IMR-90 (cell line): ENCODE measurements around the gene TMEM144. TPM values are rescaled to one million over a fixed set of nuclear protein-coding genes. Genes with fewer than 3 reads are reported as not detected.

ENCODE experiments used
- ATAC-seq: fragments of 200-7000 bp; cut with Tn5 transposase; 2 replicates; pipeline ENCODE4 v1.9.1; 2020; ENCODE audit warnings: low read depth, mild to moderate bottlenecking, moderate library complexity
- BruUV-seq: library from RNA; stranded (reverse); fragments of 400-500 nt; replicated peaks from 2 replicates; lab custom pipeline; 2021; lab: Mats Ljungman, UMichigan
- CTCF ChIA-PET: fragments of 300-600 bp; formaldehyde crosslinking; extraction: SDS; loops from one replicate; lab custom pipeline; 2021; ENCODE audit warnings: antibody characterized with exemption; lab: Yijun Ruan, JAX
- POLR2A ChIA-PET: fragments of 300-600 bp; sonication (Branson Sonifier 250); formaldehyde crosslinking; loops from one replicate; lab custom pipeline; 2022; ENCODE audit warnings: antibody characterized with exemption; ENCODE audit not compliant: unreplicated experiment; lab: Charles Lee
- DNase-seq: peaks from one replicate; pipeline ENCODE4 v3.0.0; 2013
- H2AFZ ChIP-seq: replicated peaks from 2 replicates; pipeline ENCODE3; 2013; ENCODE audit warnings: low read length, mild to moderate bottlenecking; ENCODE audit not compliant: poor library complexity
- H2AK5ac ChIP-seq: 2 replicates; pipeline ENCODE4 v1.6.1; 2013; ENCODE audit warnings: low read depth, low read length, inconsistent platforms
- H2AK9ac ChIP-seq: replicated peaks from 2 replicates; pipeline ENCODE3; 2013; ENCODE audit warnings: mild to moderate bottlenecking, low read depth, low read length, moderate library complexity; ENCODE audit not compliant: poor library complexity
- H2BK120ac ChIP-seq: 2 replicates; pipeline ENCODE4 v1.6.1; 2013; ENCODE audit warnings: low read depth, low read length, inconsistent platforms
- H2BK15ac ChIP-seq: 3 replicates; pipeline ENCODE4 v1.6.1; 2013; ENCODE audit warnings: low read depth, low read length, inconsistent platforms
- H2BK20ac ChIP-seq: 2 replicates; pipeline ENCODE4 v1.6.1; 2013; ENCODE audit warnings: low read depth, mild to moderate bottlenecking, inconsistent platforms, low read length, moderate library complexity
- H2BK5ac ChIP-seq: 2 replicates; pipeline ENCODE4 v1.6.1; 2013; ENCODE audit warnings: mild to moderate bottlenecking, low read depth, low read length, inconsistent platforms; ENCODE audit not compliant: poor library complexity, severe bottlenecking
- H3K14ac ChIP-seq: replicated peaks from 2 replicates; pipeline ENCODE4 v1.6.1; 2013; ENCODE audit warnings: low read depth, low read length, inconsistent platforms
- H3K18ac ChIP-seq: 2 replicates; pipeline ENCODE4 v1.6.1; 2013; ENCODE audit warnings: low read depth, low read length, control low read depth
- H3K23ac ChIP-seq: 2 replicates; pipeline ENCODE4 v1.6.1; 2013; ENCODE audit warnings: low read depth, low read length, inconsistent platforms
- H3K27ac ChIP-seq: 2 replicates; pipeline ENCODE4 v1.5.1; 2013; ENCODE audit warnings: mild to moderate bottlenecking, control low read depth, low read length; ENCODE audit not compliant: insufficient read depth
- H3K27me3 ChIP-seq: 2 replicates; pipeline ENCODE4 v1.6.1; 2013; ENCODE audit warnings: low read length; ENCODE audit not compliant: control insufficient read depth, insufficient read depth
- H3K36me3 ChIP-seq: 2 replicates; pipeline ENCODE4 v1.6.1; 2013; ENCODE audit warnings: low read length, mixed read lengths; ENCODE audit not compliant: control insufficient read depth, insufficient read depth
- H3K4ac ChIP-seq: 2 replicates; pipeline ENCODE4 v1.6.1; 2013; ENCODE audit warnings: low read depth, low read length, inconsistent platforms
- H3K4me1 ChIP-seq: 2 replicates; pipeline ENCODE4 v1.6.1; 2013; ENCODE audit warnings: low read length, mixed read lengths; ENCODE audit not compliant: control insufficient read depth, insufficient read depth
- H3K4me2 ChIP-seq: 2 replicates; pipeline ENCODE4 v1.6.1; 2013; ENCODE audit warnings: low read depth, mild to moderate bottlenecking, control low read depth, low read length, moderate library complexity
- H3K4me3 ChIP-seq: 2 replicates; pipeline ENCODE4 v1.5.1; 2013; ENCODE audit warnings: low read depth, mild to moderate bottlenecking, control low read depth, low read length, moderate library complexity; ENCODE audit not compliant: insufficient read depth
- H3K56ac ChIP-seq: 2 replicates; pipeline ENCODE4 v1.6.1; 2013; ENCODE audit warnings: low read length, inconsistent platforms; ENCODE audit not compliant: insufficient read depth; ENCODE audit errors: extremely low read depth
- H3K79me1 ChIP-seq, 2 experiments: 2 replicates each; pipeline ENCODE4 v1.6.1; 2013; ENCODE audit warnings: low read length in 2 of 2, inconsistent platforms in 1 of 2, low read depth in 1 of 2
- H3K9ac ChIP-seq: 2 replicates; pipeline ENCODE4 v1.6.1; 2013; ENCODE audit warnings: low read depth, low read length, control low read depth
- H3K9me1 ChIP-seq: 2 replicates; pipeline ENCODE4 v1.6.1; 2013; ENCODE audit warnings: low read length, inconsistent platforms; ENCODE audit not compliant: insufficient read depth
- H3K9me3 ChIP-seq: 2 replicates; pipeline ENCODE4 v1.6.1; 2013; ENCODE audit warnings: low read length; ENCODE audit not compliant: control insufficient read depth, insufficient read depth
- H4K20me1 ChIP-seq: 2 replicates; pipeline ENCODE4 v1.6.1; 2013; ENCODE audit warnings: low read length, inconsistent platforms; ENCODE audit not compliant: insufficient read depth
- H4K5ac ChIP-seq: 2 replicates; pipeline ENCODE4 v1.6.1; 2013; ENCODE audit warnings: mild to moderate bottlenecking, low read depth, low read length, control low read depth
- H4K8ac ChIP-seq, 2 experiments: 2 replicates each; pipeline ENCODE4 v1.6.1; 2013; ENCODE audit warnings: low read depth in 2 of 2, low read length in 2 of 2, control low read depth in 1 of 2, inconsistent platforms in 1 of 2
- H4K91ac ChIP-seq: 2 replicates; pipeline ENCODE4 v1.6.1; 2013; ENCODE audit warnings: low read depth, low read length, inconsistent platforms; ENCODE audit not compliant: insufficient read depth
- BHLHE40 ChIP-seq: fragments of 150-350 bp; IDR thresholded peaks from 2 replicates; pipeline ENCODE4 v1.6.1; 2016; ENCODE audit warnings: mild to moderate bottlenecking, low read depth, low read length
- CEBPB ChIP-seq: IDR thresholded peaks from 2 replicates; pipeline ENCODE4 v1.6.1; 2012; ENCODE audit warnings: low read depth, low read length, improper control_type of control experiment
- CHD1 ChIP-seq: IDR thresholded peaks from 2 replicates; pipeline ENCODE4 v1.6.1; 2012; ENCODE audit warnings: low read depth, low read length, improper control_type of control experiment
- CTCF ChIP-seq: conservative IDR thresholded peaks from 2 replicates; pipeline ENCODE4 v1.5.1; 2012; ENCODE audit warnings: mild to moderate bottlenecking, low read depth, low read length, improper control_type of control experiment
- ELK1 ChIP-seq: fragments of 150-350 bp; IDR thresholded peaks from 2 replicates; pipeline ENCODE4 v1.6.1; 2016; ENCODE audit warnings: low read depth, mild to moderate bottlenecking, low read length, moderate library complexity, borderline replicate concordance
- FOS ChIP-seq: fragments of 150-350 bp; IDR thresholded peaks from 2 replicates; pipeline ENCODE4 v1.6.1; 2016; ENCODE audit warnings: low read depth, low read length
- MAFK ChIP-seq: IDR thresholded peaks from 2 replicates; pipeline ENCODE4 v1.6.1; 2012; ENCODE audit warnings: low read depth, low read length, improper control_type of control experiment
- MAZ ChIP-seq: IDR thresholded peaks from 2 replicates; pipeline ENCODE4 v1.6.1; 2012; ENCODE audit warnings: low read depth, mild to moderate bottlenecking, low read length, improper control_type of control experiment, moderate library complexity, borderline replicate concordance
- POLR2A ChIP-seq: IDR thresholded peaks from 2 replicates; pipeline ENCODE4 v1.6.1; 2012; ENCODE audit warnings: mild to moderate bottlenecking, low read depth, low read length
- RAD21 ChIP-seq: IDR thresholded peaks from 2 replicates; pipeline ENCODE4 v1.6.1; 2012; ENCODE audit warnings: low read length, improper control_type of control experiment
- RCOR1 ChIP-seq: IDR thresholded peaks from 2 replicates; pipeline ENCODE4 v1.6.1; 2012; ENCODE audit warnings: mild to moderate bottlenecking, low read length, improper control_type of control experiment; ENCODE audit not compliant: insufficient replicate concordance
- RFX5 ChIP-seq: IDR thresholded peaks from 2 replicates; pipeline ENCODE4 v1.8.0; 2012; ENCODE audit warnings: low read depth, mild to moderate bottlenecking, low read length, moderate library complexity
- SMC3 ChIP-seq: fragments of 150-350 bp; IDR thresholded peaks from 2 replicates; pipeline ENCODE4 v1.6.1; 2016; ENCODE audit warnings: low read depth, mild to moderate bottlenecking, antibody characterized with exemption, low read length, moderate library complexity
- USF2 ChIP-seq: fragments of 150-350 bp; IDR thresholded peaks from 2 replicates; pipeline ENCODE4 v1.6.1; 2017; ENCODE audit warnings: mild to moderate bottlenecking, antibody characterized with exemption, low read length, low read depth
- WGBS, 2 experiments: methylation state at CpG; one replicate each; pipeline versions ENCODE4 v1.1.5 to v1.1.7; 2013; ENCODE audit warnings: missing lambda C conversion rate in 2 of 2; ENCODE audit not compliant: insufficient read length in 1 of 2; ENCODE audit errors: extremely low coverage in 2 of 2; 5-methylcytosine and 5-hydroxymethylcytosine counted together
- dilution Hi-C: fragments of 300-500 bp; cut with HindIII; formaldehyde crosslinking; loops from one replicate; pipeline ENCODE4 v1.14.3; 2018; ENCODE audit warnings: low sequenced_read_pairs; ENCODE audit not compliant: unreplicated experiment
- in situ Hi-C: fragments of 300-500 bp; cut with MboI; formaldehyde crosslinking; loops from 3 replicates; pipeline ENCODE4 v1.14.3; 2019; ENCODE audit warnings: low sequenced_read_pairs, inconsistent platforms, mixed read lengths
- intact Hi-C: fragments of 100-400 bp; cut with micrococcal nuclease; formaldehyde crosslinking; loops from 2 replicates; pipeline ENCODE4 v1.10.0; 2022
- polyA plus RNA-seq, 3 experiments: library from polyadenylated mRNA; depleted of rRNA; stranded (reverse); fragments of >200 nt; gene quantifications; 2 replicates each; pipeline ENCODE4 v1.2.3, GENCODE V29; 2012; ENCODE audit warnings: low replicate concordance in 1 of 3
- total RNA-seq: library from RNA; depleted of rRNA; stranded (reverse); fragments of >200 nt; gene quantifications from 2 replicates; pipeline ENCODE4 v1.2.3, GENCODE V29; 2012

TMEM144 gene
- total and polyA plus RNA-seq, 2 of the 4 experiments (the other 2 are of a cell fraction), result 0.58 to 2.2 TPM

GRCh38 chr4:158302076-158302866, 92.0 kb downstream of the TMEM144 start:
- Histone ChIP-seq H3K79me1 (no peaks in the 10 kb centered on the region), H4K91ac (no peak overlapping the region), H2AK5ac (no peak overlapping the region), H2BK15ac (no peak overlapping the region), H3K27ac (no peak overlapping the region), H2BK20ac (no peak overlapping the region), H4K8ac (no peak overlapping the region), H3K18ac (no peak overlapping the region), H2AK9ac (no peak overlapping the region), H3K4me2 (no peak overlapping the region), H3K4ac (no peak overlapping the region), H2AFZ (no peak overlapping the region), H3K27me3 (no peaks in the 10 kb centered on the region), H3K4me1 (peaks cover 2% of the 10 kb centered on the region; the same call in 1 of the 2 replicates), H2BK5ac (no peak overlapping the region), H3K56ac (no peak overlapping the region), H3K36me3 (no peaks in the 10 kb centered on the region), H3K23ac (no peak overlapping the region), H4K20me1 (no peaks in the 10 kb centered on the region), H3K4me3 (no peak overlapping the region), H3K14ac (no peak overlapping the region), H3K9me3 (no peaks in the 10 kb centered on the region), H4K5ac (no peak overlapping the region), H2BK120ac (no peak overlapping the region), H3K9me1 (no peaks in the 10 kb centered on the region), H3K9ac (no peak overlapping the region)
- no TSS peak for BruUV-seq
- in situ Hi-C loops (no loop called here), dilution Hi-C loops (no loop called here), intact Hi-C loops (loop anchor here (1.0 to 10.0 kb wide), 2 partner anchors 12 to 1647 kb away; no protein-coding TSS in a partner anchor)
- ChIA-PET POLR2A (no interaction called here), CTCF (interaction anchor here (0.6 kb wide), 1 partner anchor 343 kb away, joined by 3 read pairs; no protein-coding TSS in a partner anchor)
- WGBS, 2 experiments, result 100% methylated on average over 1 of the region's 2 CpGs; no CpG with 5 or more reads in 1 of the 2 experiments
- peak; percentile 80 for DNase-seq
- peak; percentile 57 for ATAC-seq
- TF ChIP-seq SMC3 (no peak), MAZ (no peak), USF2 (no peak), RFX5 (no peak), FOS (no peak), CEBPB (no peak), MAFK (no peak), CTCF (no peak), RAD21 (no peak), POLR2A (no peak), RCOR1 (no peak), BHLHE40 (no peak), CHD1 (no peak), ELK1 (no peak)
